Measurements from ENCODE around the gene LILRA6.

- TF ChIP-seq CTCF (IDR thresholded peaks at IDR 0.05; ENCODE audit: low read length) (no peak), EZH2 (IDR thresholded peaks at IDR 0.05; ENCODE audit: borderline replicate concordance, low read length) (no peak)
These were observed 13.9 kb upstream of the LILRA6 start for GRCh38 chr19:54256250-54257115.

All from OCI-LY1 (cell line).